ENCODE data around the gene ACVR2A.

Gene ACVR2A

GRCh38 chr2:147952118-147952517 lies 107.3 kb downstream of the ACVR2A start:
- DNase-seq (ENCODE audit: low read depth) = no peak
- TF ChIP-seq, protein P1, sequence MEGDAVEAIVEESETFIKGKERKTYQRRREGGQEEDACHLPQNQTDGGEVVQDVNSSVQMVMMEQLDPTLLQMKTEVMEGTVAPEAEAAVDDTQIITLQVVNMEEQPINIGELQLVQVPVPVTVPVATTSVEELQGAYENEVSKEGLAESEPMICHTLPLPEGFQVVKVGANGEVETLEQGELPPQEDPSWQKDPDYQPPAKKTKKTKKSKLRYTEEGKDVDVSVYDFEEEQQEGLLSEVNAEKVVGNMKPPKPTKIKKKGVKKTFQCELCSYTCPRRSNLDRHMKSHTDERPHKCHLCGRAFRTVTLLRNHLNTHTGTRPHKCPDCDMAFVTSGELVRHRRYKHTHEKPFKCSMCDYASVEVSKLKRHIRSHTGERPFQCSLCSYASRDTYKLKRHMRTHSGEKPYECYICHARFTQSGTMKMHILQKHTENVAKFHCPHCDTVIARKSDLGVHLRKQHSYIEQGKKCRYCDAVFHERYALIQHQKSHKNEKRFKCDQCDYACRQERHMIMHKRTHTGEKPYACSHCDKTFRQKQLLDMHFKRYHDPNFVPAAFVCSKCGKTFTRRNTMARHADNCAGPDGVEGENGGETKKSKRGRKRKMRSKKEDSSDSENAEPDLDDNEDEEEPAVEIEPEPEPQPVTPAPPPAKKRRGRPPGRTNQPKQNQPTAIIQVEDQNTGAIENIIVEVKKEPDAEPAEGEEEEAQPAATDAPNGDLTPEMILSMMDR (conservative IDR thresholded peaks at IDR 0.05; ENCODE audit: low read depth, low read length) = no peak
- no peak overlapping the region for H3K4me3 ChIP-seq (ENCODE audit: low read depth, low read length)

DNA sequence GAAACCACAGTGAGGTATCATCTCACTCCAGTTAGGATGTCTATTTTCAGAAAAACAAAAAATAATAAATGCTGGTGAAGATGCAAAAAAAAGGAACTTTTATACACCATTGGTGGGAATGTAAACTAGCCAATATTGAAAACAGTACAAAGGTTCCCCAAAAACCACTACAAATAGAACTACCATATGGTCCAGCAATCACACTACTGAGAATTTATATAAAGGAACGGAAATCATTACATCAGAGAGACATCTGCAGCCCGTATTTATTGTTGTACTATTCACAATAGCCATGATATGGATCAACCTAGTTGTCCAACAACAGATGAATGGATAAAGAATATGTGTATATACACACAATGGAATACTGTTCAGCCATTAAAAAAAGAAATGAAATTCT lies 123.7 kb downstream of the ACVR2A start:
- TF ChIP-seq, protein P1 (conservative IDR thresholded peaks at IDR 0.05; ENCODE audit: low read depth, low read length) = no peak
- H3K4me3 ChIP-seq (ENCODE audit: low read depth, low read length) = no peak overlapping the region
- no peak for DNase-seq (ENCODE audit: low read depth)

DNA sequence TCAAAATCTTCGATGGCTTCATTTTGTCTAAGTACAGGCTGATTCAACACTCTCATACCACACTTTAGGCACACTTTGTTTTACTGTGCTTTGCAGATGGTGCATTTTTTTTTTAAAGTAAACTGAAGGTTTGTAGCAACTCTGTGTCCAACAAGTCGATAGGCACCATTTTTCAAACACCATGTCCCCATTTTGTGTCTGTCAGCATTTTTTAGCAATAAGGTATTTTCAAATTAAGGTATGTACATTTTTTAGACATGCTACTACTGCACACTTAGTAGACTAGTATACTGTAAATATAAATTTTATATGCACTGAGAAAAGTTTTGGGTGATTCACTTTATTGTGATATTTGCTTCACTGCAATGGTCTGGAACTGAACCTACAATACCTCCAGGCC lies 131.3 kb downstream of the ACVR2A start:
- TF ChIP-seq, protein P1 (conservative IDR thresholded peaks at IDR 0.05; ENCODE audit: low read depth, low read length) = no peak
- no peak for DNase-seq (ENCODE audit: low read depth)
- H3K4me3 ChIP-seq (ENCODE audit: low read depth, low read length) = no peak overlapping the region

GRCh38 chr2:147977679-147978078 lies 132.8 kb downstream of the ACVR2A start:
- TF ChIP-seq, protein P1 (conservative IDR thresholded peaks at IDR 0.05; ENCODE audit: low read depth, low read length) = no peak
- no peak overlapping the region for H3K4me3 ChIP-seq (ENCODE audit: low read depth, low read length)
- DNase-seq (ENCODE audit: low read depth) = no peak

All from choroid plexus epithelial cell (primary cell).